Measurements from ENCODE around the gene FRMD4A.

FRMD4A gene

DNA sequence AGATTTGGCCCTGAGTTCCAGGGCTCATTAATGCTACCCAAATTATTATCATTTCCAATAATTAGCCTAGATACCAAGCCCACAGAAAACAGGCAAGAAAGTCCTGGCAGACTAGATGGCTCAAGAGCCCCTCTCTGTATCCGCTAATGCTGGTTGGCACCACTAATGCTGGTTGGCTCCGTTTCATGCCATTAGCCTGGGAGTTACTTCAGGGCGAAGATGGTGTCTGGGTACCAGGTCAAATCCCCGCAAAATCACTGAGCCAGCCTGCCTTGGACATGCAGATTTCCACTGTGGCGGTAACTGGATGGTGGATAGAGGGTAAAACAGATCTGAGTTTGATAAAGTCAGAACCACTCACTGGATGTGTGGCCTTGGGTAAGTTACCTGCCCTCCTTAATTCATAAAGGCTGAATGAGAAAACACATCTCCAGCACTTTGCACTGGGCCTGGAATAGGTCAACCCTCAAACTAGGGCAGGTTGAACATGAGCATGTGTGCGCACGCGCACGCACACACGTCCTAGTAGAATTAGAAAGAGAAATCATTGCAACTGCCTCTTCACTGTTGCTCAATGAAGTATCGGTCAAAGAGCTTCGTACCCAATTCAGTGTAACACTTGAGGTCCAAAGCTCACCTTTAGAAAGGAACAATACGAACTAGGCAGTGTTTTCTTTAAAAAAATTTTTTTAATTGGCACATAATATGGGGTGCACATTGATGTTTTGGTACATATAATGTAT lies 652.5 kb downstream of the FRMD4A start:
- DNase-seq, result no peak

DNA sequence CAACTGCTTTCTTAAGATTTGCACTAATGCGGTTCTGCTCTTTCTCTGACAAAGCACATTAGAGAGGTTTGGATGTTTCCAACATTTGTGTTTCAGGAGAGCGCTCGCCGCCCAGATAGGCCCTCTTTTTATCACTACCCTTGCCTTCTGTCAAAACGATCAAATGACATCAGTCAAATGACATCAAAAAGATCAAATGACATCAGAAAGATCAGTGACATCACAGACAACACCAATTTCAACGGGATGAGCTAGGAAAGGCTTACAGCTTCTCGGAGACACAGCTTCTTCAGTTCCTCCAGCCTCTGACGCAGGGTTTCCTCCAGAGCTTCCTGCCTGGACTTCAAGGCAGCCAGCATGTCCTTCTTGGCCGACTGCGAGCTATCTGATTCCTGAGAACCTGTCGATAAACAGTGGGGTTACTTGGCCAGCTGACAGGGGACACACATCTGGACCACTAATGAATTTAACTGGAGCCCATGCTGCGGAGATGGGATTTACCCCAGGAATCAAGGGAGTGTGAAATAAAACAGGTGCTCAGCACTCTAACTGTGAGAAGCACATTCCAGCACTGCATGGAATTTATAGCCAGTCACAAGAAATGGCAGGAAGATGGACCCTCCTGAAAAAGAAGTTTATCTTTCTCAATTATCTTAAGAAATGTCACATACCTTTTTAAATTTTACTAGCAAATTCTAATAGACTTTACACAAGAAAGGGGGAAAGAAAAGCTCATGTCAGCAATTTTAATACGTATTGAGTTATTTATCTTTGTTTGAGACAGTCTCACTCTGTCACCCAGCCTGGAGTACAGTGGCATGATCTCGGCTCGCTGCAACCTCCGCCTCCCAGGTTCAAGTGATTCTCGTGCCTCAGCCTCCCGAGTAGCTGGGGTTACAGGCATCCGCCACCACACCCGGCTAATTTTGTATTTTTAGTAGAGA lies 655.8 kb downstream of the FRMD4A start:
- no peak for DNase-seq

DNA sequence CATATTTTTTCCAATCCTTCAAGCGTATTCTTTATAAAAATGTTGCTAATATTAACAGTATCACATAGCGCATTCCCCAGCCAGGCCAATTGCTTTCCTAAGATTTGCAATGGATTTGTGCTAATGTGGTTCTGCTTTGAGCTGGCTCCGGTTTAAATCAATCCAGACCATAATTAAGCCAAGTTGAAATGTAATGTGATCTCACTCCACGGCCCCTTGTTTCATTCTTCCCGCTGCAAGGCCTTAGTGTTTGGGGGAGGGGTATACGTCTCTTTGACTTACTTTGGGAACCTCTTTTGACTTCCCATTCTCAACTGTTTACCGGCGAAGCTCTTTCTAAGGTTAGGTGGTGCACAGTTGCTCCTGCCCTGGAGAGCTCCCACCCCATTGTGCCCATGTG lies 657.6 kb downstream of the FRMD4A start:
- DNase-seq, result no peak

DNA sequence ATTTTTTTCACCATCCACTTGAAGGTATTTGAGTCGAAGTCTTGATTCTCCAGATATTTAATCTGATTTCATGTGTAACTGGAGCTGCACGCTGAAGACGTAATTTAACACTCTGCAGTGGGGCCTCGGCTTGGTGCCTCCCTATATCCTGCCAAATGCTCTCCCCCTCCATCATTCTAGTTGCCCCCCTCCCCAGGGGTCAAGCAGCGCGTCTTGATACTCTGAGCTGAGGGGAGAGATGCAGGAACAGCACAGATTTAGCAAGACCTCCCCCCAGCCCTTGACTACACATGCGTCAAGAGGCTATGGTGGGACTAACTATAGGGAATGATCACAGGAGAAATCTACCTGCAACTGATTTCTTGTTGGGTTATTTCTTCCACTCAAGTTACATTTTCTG lies 658.2 kb downstream of the FRMD4A start:
- DNase-seq, result no peak

DNA sequence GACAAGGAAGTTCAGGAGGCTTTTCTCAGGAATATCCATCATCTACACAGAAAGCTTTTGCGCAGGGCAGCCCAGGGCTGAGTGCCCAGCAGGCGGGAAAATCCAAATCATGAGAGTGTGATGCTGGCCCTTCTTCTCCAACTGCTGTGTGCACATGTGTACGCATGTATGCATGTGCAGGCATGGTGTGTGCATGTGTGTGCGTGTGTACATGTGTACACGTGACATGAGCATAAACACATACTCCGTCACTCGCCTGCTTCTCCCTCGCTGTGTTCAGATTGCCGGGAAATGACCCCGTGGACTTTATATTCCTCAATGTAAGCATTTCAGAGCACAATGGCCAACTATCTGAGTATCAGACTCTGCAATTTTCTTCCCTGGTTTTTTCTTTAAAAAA lies 658.8 kb downstream of the FRMD4A start:
- no peak for DNase-seq

DNA sequence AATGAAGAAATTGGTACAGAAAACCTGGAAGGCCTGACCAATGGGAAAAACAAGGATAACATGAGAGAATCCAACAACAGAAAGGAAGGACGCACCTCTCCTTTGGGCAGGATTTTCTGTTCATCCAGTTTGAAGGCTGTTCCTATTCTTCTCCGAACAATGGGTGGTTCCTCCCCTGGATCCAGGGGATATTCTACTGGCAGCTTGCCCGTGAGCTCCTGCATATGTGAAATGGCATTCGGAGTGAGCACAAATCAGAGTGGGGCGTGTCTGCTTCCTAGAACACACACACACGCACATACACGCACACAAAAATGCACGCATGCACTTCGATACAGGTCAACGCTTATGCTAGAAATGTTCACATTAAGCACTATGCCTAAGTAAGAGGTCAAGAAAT lies 660.4 kb downstream of the FRMD4A start:
- DNase-seq, result no peak

DNA sequence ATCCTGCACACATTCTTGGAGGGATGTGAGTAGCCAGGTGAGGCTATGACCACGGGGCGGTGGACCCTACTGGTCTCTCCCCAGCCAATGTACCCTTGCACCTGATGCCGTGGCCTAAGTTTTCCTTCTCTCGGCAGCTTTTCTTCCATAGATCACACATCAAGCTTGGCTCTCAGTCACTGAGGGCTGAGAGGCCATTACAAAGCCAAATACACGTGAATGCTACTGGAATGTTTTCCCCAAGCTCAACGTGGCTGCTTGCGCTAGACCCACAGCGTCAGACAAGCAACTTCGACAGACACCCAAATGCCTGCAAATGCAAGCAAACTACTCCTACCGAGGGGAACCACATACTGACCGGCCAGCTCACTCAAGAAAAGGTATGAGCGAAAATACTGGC lies 660.8 kb downstream of the FRMD4A start:
- DNase-seq, result no peak

DNA sequence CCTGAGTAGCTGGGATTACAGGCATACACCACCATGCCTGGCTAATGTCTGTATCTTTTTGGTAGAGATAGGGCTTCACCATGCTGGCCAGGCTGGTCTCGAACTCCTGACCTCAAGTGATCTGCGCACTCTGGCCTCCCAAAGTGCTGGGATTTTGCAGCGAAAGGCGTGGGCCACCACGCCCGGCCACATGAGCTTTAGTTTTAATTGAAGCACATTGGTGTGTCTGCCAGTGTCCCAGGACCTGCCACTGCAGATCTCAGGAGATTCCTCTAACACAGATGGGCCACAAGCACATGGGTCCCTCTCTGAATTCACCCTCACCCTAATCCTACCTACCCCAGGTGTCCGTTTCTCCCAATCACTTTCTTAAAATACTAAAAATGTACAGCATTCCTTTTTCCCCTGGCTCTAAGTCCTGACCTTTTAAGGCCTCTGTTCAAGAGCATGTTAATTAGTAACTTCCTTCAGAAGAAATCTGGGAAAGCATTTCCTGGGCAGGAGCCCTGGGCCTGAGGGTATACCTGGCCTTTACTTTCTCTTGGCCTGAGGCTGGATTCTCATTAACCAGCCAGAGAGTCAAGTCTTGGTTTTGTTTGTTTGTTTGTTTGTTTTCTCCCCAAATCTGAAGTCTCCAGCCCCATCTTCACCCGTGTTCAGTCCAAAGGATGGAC lies 661.4 kb downstream of the FRMD4A start:
- no peak for DNase-seq

DNA sequence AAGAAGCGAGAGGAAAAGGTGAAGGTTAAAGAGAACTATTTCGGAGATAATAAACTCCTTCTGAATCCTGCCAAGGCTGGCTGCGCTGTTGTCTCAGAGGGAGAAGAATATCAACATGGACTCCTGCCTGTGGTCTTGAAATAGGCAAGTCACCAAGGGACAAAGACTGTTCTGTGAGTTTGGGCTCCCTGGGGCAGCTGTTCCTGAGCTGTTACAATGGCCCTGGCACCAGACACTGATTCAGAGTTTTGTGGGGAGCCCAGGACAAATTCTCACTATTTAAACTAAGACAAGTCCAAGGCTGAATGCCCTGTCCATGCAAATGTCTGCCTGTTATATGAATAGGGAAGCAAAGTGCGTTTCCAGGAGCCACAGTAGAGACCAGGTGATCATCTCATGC lies 662.6 kb downstream of the FRMD4A start:
- DNase-seq, result no peak

DNA sequence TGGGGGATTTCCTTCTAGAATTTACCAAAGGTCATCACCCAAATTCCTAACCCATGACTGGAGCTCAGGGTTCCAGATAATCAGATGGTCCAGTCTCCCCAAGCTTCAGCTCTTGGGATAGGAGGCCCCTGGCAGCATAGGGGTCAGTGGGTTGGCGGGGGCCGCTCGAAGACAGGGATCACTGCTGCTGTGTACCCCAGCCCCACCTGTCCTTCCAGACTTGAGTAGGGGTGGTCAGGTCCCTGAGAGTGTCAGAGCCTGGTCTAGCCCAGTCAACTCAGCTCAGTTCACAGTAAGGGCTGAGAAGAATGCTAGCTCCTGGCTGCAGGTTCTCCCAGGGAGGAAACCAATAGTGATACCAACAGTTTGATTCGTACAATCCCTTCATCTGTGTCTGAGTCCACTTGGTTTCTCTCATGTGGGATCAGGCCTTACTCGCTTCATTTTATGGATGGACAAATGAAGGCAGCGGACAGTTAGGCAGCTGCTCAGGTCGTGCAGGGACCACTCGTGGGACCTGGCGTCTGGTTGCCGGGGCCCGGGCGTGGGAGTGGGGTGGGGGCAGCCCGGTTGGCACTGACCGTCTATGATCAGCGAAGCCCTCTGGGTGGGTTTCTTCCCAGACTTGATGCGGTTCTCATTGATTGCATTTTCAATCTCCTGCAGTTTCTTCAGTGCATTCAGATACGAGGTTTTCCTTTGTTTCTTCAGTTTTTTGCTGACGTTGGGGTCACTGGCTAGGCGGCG lies 665.0 kb downstream of the FRMD4A start:
- no peak for DNase-seq

DNA sequence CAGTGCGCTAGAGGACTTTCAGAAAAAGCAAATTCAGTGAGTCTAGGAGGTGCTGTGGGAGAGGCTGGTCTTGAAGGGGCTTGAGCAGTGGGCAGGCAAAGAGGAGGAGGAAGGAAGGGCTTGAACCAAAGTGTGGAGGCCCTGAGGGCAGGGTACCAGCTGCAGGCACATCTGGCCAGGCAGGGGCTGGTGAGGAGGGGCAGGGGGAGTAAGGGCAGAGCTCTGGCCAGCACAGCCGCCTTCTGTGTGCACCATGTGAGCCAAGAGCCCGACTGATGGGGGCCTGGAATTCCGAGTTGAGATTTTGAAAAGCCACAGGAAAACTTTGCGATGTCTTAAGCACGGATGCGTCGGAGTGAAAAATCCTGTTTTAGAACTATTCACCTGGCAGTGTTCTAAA lies 669.5 kb downstream of the FRMD4A start:
- DNase-seq, result no peak

DNA sequence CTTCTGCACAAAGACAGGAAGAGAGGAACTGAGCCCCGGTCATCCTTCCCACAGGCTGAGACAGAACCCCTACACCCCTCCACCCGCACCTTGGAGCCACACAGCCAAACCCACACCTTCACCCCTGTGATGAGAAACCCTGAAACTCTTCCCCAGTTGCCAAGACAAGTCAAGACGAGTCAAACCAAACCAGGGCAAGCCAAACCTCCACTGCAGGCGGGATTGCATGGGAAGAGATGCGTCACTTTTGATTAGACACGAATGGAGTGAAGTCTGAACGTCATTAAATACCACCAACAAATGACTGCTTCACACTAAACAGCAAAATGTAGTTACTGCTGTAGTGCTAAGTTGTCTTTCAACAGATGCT lies 670.2 kb downstream of the FRMD4A start:
- no peak for DNase-seq

DNA sequence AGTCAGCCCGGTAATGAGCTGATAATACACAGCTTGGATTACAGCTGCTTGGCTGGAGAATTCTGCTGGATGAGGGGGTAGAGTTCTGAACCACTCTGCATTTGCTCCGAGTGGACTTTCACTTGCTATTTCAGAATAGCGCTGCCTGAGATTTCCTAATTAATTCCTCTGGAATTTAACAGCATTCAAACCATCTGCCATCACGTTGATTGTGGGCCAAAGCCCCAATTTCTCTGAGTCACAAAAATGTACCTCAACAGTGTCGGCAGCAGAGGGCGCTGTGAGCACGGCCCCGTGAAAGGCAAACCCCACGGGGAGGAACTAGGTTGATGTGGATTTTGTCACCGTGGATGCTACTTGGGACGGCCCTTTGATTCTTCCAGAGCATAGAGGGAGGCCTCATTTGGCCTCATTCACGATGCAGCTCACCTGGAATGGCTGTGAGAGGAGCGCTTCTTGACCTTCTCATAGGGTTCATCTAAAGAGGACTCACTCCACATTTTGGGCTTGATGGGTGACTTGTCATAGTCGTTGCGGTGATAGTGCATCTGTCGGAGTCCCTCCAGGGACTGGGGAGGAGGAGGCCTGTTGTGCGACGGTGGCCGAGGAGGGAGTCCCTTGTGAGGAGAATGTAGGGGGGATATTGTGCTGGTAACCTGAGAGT lies 670.7 kb downstream of the FRMD4A start:
- DNase-seq, result peak; percentile 66

DNA sequence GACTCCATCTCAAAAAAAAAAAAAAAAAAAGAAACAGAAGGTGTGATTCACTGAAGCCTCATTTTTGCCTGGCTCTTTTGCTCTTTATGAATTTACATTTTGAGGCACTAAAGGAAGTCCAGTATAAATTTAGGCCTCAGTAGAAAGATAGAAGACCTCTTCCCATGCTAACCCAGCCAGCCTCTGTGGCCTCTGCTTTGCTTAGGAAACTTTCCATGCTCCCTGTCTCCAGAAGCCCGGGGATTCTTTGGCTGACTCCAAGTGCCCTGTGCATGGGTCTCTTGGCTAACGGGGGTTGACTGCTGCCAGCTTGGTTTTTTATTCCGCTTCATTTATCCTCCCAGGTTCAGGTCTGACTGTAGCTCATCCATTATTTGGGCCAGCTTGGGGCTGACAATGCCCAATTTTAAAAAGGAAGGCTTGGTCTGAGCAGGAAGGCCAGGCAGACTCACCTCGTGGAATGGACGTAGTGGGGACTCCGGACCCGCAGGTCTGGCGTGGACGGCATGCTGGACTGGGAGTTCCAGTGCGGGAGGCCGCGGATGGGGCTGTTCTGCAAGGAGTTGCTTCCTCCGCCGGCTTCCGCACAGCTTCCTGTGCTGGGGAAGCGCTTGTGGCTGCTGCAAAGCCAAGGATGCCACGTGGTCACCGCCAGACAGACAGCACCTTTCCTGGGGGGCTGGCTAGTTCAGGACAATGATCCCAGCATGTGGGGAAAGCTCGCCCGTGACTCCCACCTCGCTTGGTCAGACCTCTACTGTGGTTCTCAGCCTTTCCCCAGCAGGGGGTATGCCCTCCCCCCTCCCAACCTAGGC lies 671.6 kb downstream of the FRMD4A start:
- no peak for DNase-seq

DNA sequence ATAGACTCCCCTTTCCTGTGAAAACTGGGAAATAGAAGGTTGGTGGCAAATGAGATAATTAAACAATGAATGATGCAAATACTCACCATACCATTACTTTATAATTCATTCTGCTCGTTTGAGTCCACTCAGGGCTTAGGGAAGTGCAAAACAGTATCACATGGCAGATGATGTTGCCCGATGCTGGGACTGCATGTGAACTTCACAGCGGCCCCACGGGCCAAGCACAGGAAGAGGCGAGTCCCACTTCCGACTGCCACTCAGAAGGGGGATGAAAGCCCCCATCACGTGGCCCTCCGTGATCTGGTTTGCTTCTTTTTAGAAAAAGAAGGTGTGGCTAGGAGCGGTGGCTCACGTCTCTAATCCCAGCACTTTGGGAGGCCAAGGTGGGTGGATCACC lies 672.5 kb downstream of the FRMD4A start:
- no peak for DNase-seq

DNA sequence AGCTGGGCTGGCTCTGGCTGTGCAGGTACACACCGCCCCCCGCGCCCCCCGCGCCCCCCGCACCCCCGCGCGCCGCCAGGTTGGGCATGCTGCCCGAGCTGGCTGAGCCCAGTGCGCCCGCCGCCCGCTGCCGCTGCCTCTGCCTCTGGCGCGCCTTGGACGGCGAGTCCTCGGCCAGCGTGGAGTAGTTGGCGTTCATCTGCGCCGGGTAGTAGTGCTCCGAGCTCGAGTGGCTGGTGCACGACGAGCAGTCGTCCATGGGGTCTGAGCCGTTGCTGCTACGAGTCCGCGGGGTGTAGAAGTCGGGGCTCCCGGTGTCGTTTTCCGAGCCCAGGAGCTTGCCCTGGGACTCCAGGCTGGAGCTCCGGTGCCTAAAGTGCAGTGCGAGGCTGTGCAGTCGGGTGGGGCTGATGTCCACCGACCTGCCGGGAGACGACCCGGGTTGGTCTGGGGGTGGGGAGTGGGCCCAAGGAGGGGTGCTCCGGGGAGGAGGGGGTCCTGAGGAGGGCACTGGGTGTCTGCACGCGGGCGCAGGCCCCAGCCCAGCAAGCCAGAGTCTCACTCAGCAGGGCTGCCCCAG lies 673.5 kb downstream of the FRMD4A start:
- DNase-seq, result no peak

DNA sequence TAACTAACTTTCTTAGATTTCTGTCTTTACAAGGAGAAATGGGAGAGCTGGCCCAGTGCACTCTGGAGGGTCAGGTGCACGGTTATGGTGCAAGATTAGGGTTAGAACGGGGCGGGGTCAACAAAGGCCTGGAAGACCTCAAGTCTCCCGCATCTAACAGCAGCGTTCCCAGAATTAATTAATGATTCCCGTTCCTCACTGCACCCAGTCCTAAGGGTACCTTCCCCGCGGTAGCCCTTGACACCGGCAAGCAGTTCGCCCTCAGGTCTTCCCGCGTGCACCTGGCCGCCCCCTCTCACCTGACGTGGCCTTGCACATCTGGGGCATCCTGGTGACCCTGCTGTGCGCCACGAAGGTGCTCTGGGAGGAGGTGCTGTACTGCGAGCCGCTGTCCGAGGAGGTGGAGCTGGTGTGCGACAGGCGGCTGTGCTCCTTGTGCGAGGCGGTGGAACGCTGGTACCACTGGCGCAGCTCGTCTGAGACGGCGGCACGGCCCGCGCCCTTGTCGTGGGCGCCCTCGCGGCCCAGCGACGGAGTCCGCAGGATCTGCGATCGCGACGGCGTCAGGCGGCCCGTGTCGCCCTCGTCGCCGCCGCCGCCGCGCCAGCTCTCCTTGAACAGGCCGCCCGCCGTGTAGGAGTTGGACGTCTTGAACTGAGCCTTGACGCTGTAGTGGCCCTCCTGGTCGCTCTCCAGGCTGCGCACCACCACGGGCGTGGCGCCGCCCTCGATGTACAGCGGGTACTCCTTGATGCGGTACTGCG lies 674.2 kb downstream of the FRMD4A start:
- no peak for DNase-seq

DNA sequence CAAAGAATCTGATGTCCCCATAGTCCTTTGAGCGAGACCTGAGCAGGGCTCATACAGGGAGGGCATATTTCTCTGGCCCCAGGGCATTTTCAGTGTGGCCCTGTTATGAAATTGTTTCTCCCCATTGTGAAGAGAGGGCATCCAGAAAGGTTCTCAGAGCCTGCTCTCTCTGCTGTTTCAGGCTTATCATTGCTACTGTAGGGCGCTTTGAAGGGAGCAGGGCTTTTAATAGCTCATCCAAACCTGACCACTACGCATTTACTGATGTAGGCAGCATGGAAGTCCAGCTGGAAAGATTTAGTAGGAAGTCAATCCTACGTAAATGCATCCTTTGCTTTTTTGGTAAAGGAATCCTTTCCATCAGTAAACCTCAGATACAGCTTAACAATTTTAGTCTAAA lies 675.9 kb downstream of the FRMD4A start:
- no peak for DNase-seq

DNA sequence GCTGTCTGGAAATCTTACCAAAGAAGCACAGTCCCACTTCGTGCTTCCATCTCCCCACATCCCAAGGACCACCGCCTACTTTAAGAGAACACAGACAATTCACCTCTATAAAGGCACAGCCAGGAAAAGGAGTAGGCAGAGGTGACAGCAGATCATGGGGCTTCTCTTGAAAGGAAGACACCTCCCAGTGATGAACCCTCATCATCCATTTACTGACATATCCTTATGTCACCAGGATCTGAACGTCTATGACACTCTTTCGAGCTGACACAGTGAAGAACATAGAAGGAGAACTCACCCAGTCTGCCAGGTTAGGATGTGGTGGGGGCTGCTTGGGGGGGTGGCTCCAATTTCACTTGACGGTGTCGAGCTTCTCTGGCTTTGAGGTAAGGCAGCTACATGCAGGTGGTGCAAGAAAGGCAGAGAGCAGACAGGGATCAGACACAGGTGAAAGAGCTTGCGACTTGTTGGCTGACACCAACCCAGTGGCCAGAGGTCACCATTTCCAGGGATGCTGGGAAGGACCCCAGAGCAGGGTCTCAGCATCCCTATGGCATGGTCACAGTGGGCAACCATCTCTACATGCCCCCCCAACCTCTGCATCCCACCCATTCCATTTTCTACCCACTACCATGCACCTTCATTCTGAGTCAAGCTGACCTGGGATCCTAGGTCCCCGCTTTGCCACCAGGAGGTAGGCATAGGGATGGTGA lies 676.5 kb downstream of the FRMD4A start:
- DNase-seq, result no peak

DNA sequence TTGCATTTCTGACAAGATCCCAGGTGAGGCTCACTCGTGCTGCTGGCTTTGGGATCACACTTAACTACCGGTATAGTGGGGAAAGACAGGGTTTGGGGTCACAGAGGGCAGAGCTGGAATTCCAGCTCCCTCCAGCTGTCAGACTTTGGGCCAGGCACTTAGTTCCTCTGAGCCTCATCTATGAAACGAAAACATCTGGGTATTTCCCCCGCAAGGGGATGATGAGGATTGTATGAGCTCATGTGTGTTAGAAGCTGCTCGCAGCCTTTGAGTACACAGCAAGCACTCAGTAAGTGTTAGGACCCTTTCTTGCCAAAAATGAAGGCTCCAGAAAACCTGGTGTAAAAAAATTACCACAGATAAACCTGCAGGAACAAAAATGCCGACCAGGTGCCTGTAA lies 677.9 kb downstream of the FRMD4A start:
- no peak for DNase-seq

Measured in activated naive CD4-positive, alpha-beta T cell treated with Interleukin-2 at 50 U/mL for 16 hours (primary cell).